ENCODE results near the gene MGME1. TPM values are rescaled to one million over a fixed set of nuclear protein-coding genes. Genes with fewer than 3 reads are reported as not detected.

Gene MGME1
- total and polyA plus RNA-seq, 2 donors (not counting 1 experiment from before 2014, with no cell fraction given) = 11.7 to 11.9 TPM

- H3K79me2 ChIP-seq (ENCODE audit: control insufficient read depth, insufficient read depth, low read length) = no peaks in the 10 kb centered on the region
- H3K4me2 ChIP-seq (ENCODE audit: extremely low read depth, insufficient read depth, low read length) = no peak overlapping the region
Measured at GRCh38 chr20:18001131-18001921, 32.5 kb downstream of the MGME1 start.

GRCh38 chr20:18003897-18004296, 35.1 kb downstream of the MGME1 start:
- no peak for TF ChIP-seq EZH2 (IDR thresholded peaks at IDR 0.05; ENCODE audit: low read length, missing control alignments)
- TF ChIP-seq, protein P1, sequence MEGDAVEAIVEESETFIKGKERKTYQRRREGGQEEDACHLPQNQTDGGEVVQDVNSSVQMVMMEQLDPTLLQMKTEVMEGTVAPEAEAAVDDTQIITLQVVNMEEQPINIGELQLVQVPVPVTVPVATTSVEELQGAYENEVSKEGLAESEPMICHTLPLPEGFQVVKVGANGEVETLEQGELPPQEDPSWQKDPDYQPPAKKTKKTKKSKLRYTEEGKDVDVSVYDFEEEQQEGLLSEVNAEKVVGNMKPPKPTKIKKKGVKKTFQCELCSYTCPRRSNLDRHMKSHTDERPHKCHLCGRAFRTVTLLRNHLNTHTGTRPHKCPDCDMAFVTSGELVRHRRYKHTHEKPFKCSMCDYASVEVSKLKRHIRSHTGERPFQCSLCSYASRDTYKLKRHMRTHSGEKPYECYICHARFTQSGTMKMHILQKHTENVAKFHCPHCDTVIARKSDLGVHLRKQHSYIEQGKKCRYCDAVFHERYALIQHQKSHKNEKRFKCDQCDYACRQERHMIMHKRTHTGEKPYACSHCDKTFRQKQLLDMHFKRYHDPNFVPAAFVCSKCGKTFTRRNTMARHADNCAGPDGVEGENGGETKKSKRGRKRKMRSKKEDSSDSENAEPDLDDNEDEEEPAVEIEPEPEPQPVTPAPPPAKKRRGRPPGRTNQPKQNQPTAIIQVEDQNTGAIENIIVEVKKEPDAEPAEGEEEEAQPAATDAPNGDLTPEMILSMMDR (conservative IDR thresholded peaks at IDR 0.05 in 1 of 2, IDR thresholded peaks at IDR 0.05 in 1 of 2; ENCODE audit: low read depth in 1 of 2, low read length in 2 of 2) = no peak
- Histone ChIP-seq H3K9ac (ENCODE audit: insufficient read depth, low read length) (no peak overlapping the region), H3K4me1 (ENCODE audit: control insufficient read depth, extremely low read depth, insufficient read depth, low read length) (peaks cover 2% of the 10 kb centered on the region), H3K4me3 (replicated peaks in 1 of 4; ENCODE audit: control extremely low read depth in 1 of 4, insufficient read depth in 1 of 4, low read depth in 3 of 4, low read length in 4 of 4) (no peak overlapping the region), H3K27me3 (ENCODE audit: control insufficient read depth, insufficient read depth, low read length) (no peaks in the 10 kb centered on the region), H3K36me3 (ENCODE audit: control insufficient read depth, insufficient read depth, low read length) (no peaks in the 10 kb centered on the region), H3K9me3 (ENCODE audit: control insufficient read depth, insufficient read depth, low read depth, low read length) (no peaks in the 10 kb centered on the region), H2AFZ (ENCODE audit: low read length) (no peak overlapping the region), H3K27ac (ENCODE audit: insufficient read depth, low read length) (no peak overlapping the region), H3K79me2 (ENCODE audit: control insufficient read depth, insufficient read depth, low read length) (no peaks in the 10 kb centered on the region), H3K4me2 (ENCODE audit: extremely low read depth, insufficient read depth, low read length) (no peak overlapping the region), H4K20me1 (ENCODE audit: control insufficient read depth, extremely low read depth, insufficient read depth, low read length) (no peaks in the 10 kb centered on the region)
- no peak for DNase-seq (ENCODE audit: low read depth in 2 of 2)

More at GRCh38 chr20:18001131-18001921, 32.5 kb downstream of the MGME1 start:
- Histone ChIP-seq H3K4me3 (replicated peaks in 1 of 4; ENCODE audit: control extremely low read depth in 1 of 4, insufficient read depth in 1 of 4, low read depth in 3 of 4, low read length in 4 of 4) (no peak overlapping the region), H3K4me1 (ENCODE audit: control insufficient read depth, extremely low read depth, insufficient read depth, low read length) (peaks cover 2% of the 10 kb centered on the region), H3K36me3 (ENCODE audit: control insufficient read depth, insufficient read depth, low read length) (no peaks in the 10 kb centered on the region), H3K27me3 (ENCODE audit: control insufficient read depth, insufficient read depth, low read length) (peaks cover 2% of the 10 kb centered on the region), H3K9me3 (ENCODE audit: control insufficient read depth, insufficient read depth, low read depth, low read length) (no peaks in the 10 kb centered on the region), H2AFZ (ENCODE audit: low read length) (no peak overlapping the region), H4K20me1 (ENCODE audit: control insufficient read depth, extremely low read depth, insufficient read depth, low read length) (no peaks in the 10 kb centered on the region), H3K27ac (ENCODE audit: insufficient read depth, low read length) (no peak overlapping the region), H3K9ac (ENCODE audit: insufficient read depth, low read length) (no peak overlapping the region)
- peak; percentile 75 to 83 for DNase-seq (ENCODE audit: low read depth in 2 of 2)
- no peak for TF ChIP-seq EZH2 (IDR thresholded peaks at IDR 0.05; ENCODE audit: low read length, missing control alignments)
- TF ChIP-seq, protein P1 (conservative IDR thresholded peaks at IDR 0.05 in 1 of 2, IDR thresholded peaks at IDR 0.05 in 1 of 2; ENCODE audit: low read depth in 1 of 2, low read length in 2 of 2) = no peak

DNA sequence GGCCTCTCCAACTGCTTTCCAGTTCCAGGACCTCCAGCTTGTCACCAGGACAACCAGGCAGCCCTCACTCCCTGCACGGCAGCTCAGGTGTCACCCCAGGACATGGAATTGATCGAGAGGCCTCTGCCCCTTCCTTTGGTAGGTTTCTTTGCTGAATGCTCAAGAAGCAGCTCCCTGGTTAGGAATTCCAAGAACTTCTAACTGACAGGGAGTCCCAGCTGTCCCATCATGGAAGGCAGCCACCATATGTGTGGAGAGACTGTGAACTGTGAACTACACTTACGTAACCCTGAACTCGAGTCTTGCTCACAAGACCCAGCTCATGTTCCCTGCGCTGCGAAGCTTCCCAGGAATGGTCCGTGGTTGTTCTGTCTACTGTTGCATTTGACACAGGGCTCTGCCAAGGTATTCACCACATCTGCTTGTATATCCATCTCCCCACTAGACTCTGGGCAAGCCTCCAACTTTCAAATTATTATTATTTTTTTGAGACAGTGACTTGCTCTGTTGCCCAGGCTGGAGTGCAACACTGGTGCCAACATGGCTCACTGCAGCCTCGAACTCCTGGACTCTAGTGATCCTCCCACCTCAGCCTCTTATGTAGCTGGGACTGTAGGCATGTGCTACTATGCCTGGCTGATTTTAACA, 35.7 kb downstream of the MGME1 start:
- TF ChIP-seq EZH2 (IDR thresholded peaks at IDR 0.05; ENCODE audit: low read length, missing control alignments) = no peak
- TF ChIP-seq, protein P1 (conservative IDR thresholded peaks at IDR 0.05 in 1 of 2, IDR thresholded peaks at IDR 0.05 in 1 of 2; ENCODE audit: low read depth in 1 of 2, low read length in 2 of 2) = no peak
- Histone ChIP-seq H3K4me2 (ENCODE audit: extremely low read depth, insufficient read depth, low read length) (no peak overlapping the region), H3K27me3 (ENCODE audit: control insufficient read depth, insufficient read depth, low read length) (no peaks in the 10 kb centered on the region), H3K4me3 (replicated peaks in 1 of 4; ENCODE audit: control extremely low read depth in 1 of 4, insufficient read depth in 1 of 4, low read depth in 3 of 4, low read length in 4 of 4) (no peak overlapping the region), H3K9me3 (ENCODE audit: control insufficient read depth, insufficient read depth, low read depth, low read length) (no peaks in the 10 kb centered on the region), H3K27ac (ENCODE audit: insufficient read depth, low read length) (no peak overlapping the region), H3K4me1 (ENCODE audit: control insufficient read depth, extremely low read depth, insufficient read depth, low read length) (peaks cover 2% of the 10 kb centered on the region), H3K79me2 (ENCODE audit: control insufficient read depth, insufficient read depth, low read length) (no peaks in the 10 kb centered on the region), H4K20me1 (ENCODE audit: control insufficient read depth, extremely low read depth, insufficient read depth, low read length) (no peaks in the 10 kb centered on the region), H3K9ac (ENCODE audit: insufficient read depth, low read length) (no peak overlapping the region), H3K36me3 (ENCODE audit: control insufficient read depth, insufficient read depth, low read length) (no peaks in the 10 kb centered on the region), H2AFZ (ENCODE audit: low read length) (no peak overlapping the region)
- DNase-seq (ENCODE audit: low read depth in 2 of 2) = peak; percentile 25 to 85

All from fibroblast of lung (primary cell).